K562 (cell line): ENCODE results near the gene TMPRSS9. TPM values are rescaled to one million over a fixed set of nuclear protein-coding genes. Genes with fewer than 3 reads are reported as not detected.

ENCODE experiments used
- ATAC-seq: fragments of 200-7000 bp; cut with Tn5 transposase; 3 replicates; pipeline ENCODE4 v1.9.1; 2020; ENCODE audit warnings: moderate library complexity
- BruUV-seq: library from RNA; stranded (reverse); fragments of 400-500 nt; replicated peaks from 2 replicates; lab custom pipeline; 2021; lab: Mats Ljungman, UMichigan
- CTCF ChIA-PET: fragments of 300-600 bp; formaldehyde crosslinking; extraction: SDS; loops from one replicate; lab custom pipeline; 2021; ENCODE audit warnings: low intra/inter-chr PET ratio; lab: Yijun Ruan, JAX
- POLR2A ChIA-PET: fragments of 300-600, 350-650 bp; sonication (Branson Sonifier 250); formaldehyde crosslinking; extraction: SDS; loops from one replicate; lab custom pipeline; 2021; ENCODE audit warnings: antibody characterized with exemption, inconsistent platforms; lab: Yijun Ruan, JAX
- DNase-seq, 4 experiments: peaks; one replicate each; pipeline versions ENCODE4 v3.0.0 to v3.0.0-alpha.2; 2011 to 2018; ENCODE audit warnings: low spot score in 3 of 4, mixed read lengths in 3 of 4; ENCODE audit errors: extremely low read depth in 1 of 4
- FAIRE-seq: peaks from 2 replicates; lab custom pipeline; 2011; peaks lifted over from hg19 to GRCh38; lab: Jason Lieb, UNC
- H2AFZ ChIP-seq: 2 replicates; pipeline ENCODE4 v1.6.0; 2011; ENCODE audit warnings: low read depth, low read length, control low read depth, inconsistent platforms
- H3K27ac ChIP-seq: fragments of 200-600 bp; 3 replicates; pipeline ENCODE4 v1.8.0; 2011; ENCODE audit warnings: low read depth, mild to moderate bottlenecking, control low read depth, inconsistent platforms, low read length, moderate library complexity, mixed read lengths; ENCODE audit errors: extremely low read depth
- H3K27me3 ChIP-seq, 2 experiments: fragments of 300-600 bp in 1 of 2; 2 replicates in 1 of 2; 3 replicates in 1 of 2; pipeline versions ENCODE4 v1.6.0 to v1.8.0; 2011; ENCODE audit warnings: inconsistent platforms in 2 of 2, low read length in 2 of 2, mild to moderate bottlenecking in 1 of 2, mixed read lengths in 1 of 2, moderate library complexity in 1 of 2; ENCODE audit not compliant: control insufficient read depth in 2 of 2, insufficient read depth in 2 of 2
- H3K36me3 ChIP-seq: fragments of 300-600 bp; 3 replicates; pipeline ENCODE4 v1.8.0; 2011; ENCODE audit warnings: mild to moderate bottlenecking, low read length, inconsistent platforms; ENCODE audit not compliant: control insufficient read depth, insufficient read depth
- H3K4me1 ChIP-seq, 2 experiments: fragments of 200-600 bp in 1 of 2; replicated peaks in 1 of 2; 2 replicates in 1 of 2; 3 replicates in 1 of 2; pipeline versions ENCODE4 v1.5.1 to v1.8.0; 2011; ENCODE audit warnings: inconsistent platforms in 2 of 2, low read length in 2 of 2, mild to moderate bottlenecking in 1 of 2, mixed read lengths in 1 of 2, moderate library complexity in 1 of 2; ENCODE audit not compliant: control insufficient read depth in 2 of 2, insufficient read depth in 2 of 2
- H3K4me2 ChIP-seq: 2 replicates; pipeline ENCODE4 v1.6.1; 2011; ENCODE audit warnings: low read length, control low read depth, inconsistent platforms, mixed read lengths; ENCODE audit not compliant: insufficient read depth
- H3K4me3 ChIP-seq: fragments of 200-600 bp; sonication (generic), shearing (Covaris generic); 2 replicates; pipeline ENCODE4 v1.5.1; 2016; ENCODE audit warnings: control low read depth, inconsistent platforms
- H3K79me2 ChIP-seq: fragments of 200-600 bp; 3 replicates; pipeline ENCODE4 v1.8.0; 2011; ENCODE audit warnings: low read length, inconsistent platforms; ENCODE audit not compliant: control insufficient read depth, insufficient read depth
- H3K9ac ChIP-seq, 2 experiments: 2 replicates each; pipeline versions ENCODE4 v1.6.0 to v1.6.1; 2011; ENCODE audit warnings: low read depth in 2 of 2, low read length in 2 of 2, control low read depth in 1 of 2, inconsistent platforms in 1 of 2, mild to moderate bottlenecking in 1 of 2, mixed read lengths in 1 of 2; ENCODE audit not compliant: insufficient read depth in 1 of 2
- H3K9me1 ChIP-seq: one replicate; pipeline ENCODE4 v1.6.0; 2011; ENCODE audit warnings: inconsistent platforms, mild to moderate bottlenecking, low read length, moderate library complexity; ENCODE audit not compliant: control insufficient read depth, insufficient read depth
- H3K9me3 ChIP-seq: replicated peaks from 2 replicates; pipeline ENCODE4 v1.5.1; 2011; ENCODE audit warnings: low read depth, low read length, inconsistent platforms; ENCODE audit not compliant: control insufficient read depth, insufficient read depth
- H4K20me1 ChIP-seq: replicated peaks from 2 replicates; pipeline ENCODE4 v1.6.1; 2011; ENCODE audit warnings: low read length, inconsistent platforms, mixed read lengths; ENCODE audit not compliant: control insufficient read depth, insufficient read depth
- BDP1 ChIP-seq: IDR thresholded peaks from 3 replicates; pipeline ENCODE4 v1.6.1; 2011; ENCODE audit not compliant: insufficient read length, insufficient read depth
- CBX1 ChIP-seq: sonication (generic); IDR thresholded peaks from 2 replicates; pipeline ENCODE4 v1.6.1; 2016; ENCODE audit warnings: antibody characterized with exemption, low read depth, mild to moderate bottlenecking
- CHD4 ChIP-seq: fragments of 200-600 bp; sonication (generic); IDR thresholded peaks from 3 replicates; pipeline ENCODE4 v1.6.1; 2012; ENCODE audit warnings: low read depth, mild to moderate bottlenecking, mixed read lengths, low read length, inconsistent platforms; ENCODE audit not compliant: insufficient read depth, insufficient replicate concordance, poor library complexity, severe bottlenecking
- FOXJ3 ChIP-seq: sonication (generic); formaldehyde crosslinking; IDR thresholded peaks from 2 replicates; pipeline ENCODE4 v1.4.0; 2020; ENCODE audit warnings: mild to moderate bottlenecking, missing genetic modification reagents
- HDAC6 ChIP-seq: IDR thresholded peaks from 2 replicates; pipeline ENCODE4 v1.6.1; 2012; ENCODE audit warnings: low read depth, mild to moderate bottlenecking, control low read depth, inconsistent platforms, low read length, moderate library complexity
- MCM2 ChIP-seq: fragments of 450-650 bp; IDR thresholded peaks from 2 replicates; pipeline ENCODE4 v1.6.1; 2017; ENCODE audit warnings: low read depth, mild to moderate bottlenecking
- MEIS2 ChIP-seq: fragments of 450-650 bp; IDR thresholded peaks from 2 replicates; pipeline ENCODE4 v1.6.1; 2014; ENCODE audit warnings: mild to moderate bottlenecking; ENCODE audit not compliant: partially characterized antibody
- NFIC ChIP-seq: fragments of 450-650 bp; IDR thresholded peaks from 2 replicates; pipeline ENCODE4 v1.6.1; 2017; ENCODE audit warnings: mild to moderate bottlenecking, inconsistent platforms
- NFYB ChIP-seq: IDR thresholded peaks from 2 replicates; pipeline ENCODE4 v1.6.1; 2011; ENCODE audit warnings: mild to moderate bottlenecking, moderate library complexity; ENCODE audit not compliant: insufficient read length; ENCODE audit errors: extremely low read depth
- PHF20 ChIP-seq: fragments of 450-650 bp; IDR thresholded peaks from 2 replicates; pipeline ENCODE4 v1.6.1; 2018; ENCODE audit not compliant: partially characterized antibody
- RREB1 ChIP-seq: fragments of 250-450 bp; sonication (Bioruptor Pico); IDR thresholded peaks from 2 replicates; pipeline ENCODE4 v1.4.0; 2020
- SAFB2 ChIP-seq: fragments of 200-400 bp; formaldehyde crosslinking; IDR thresholded peaks from 2 replicates; pipeline ENCODE4 v1.6.1; 2018; ENCODE audit warnings: borderline replicate concordance, low read length, low read depth, moderate library complexity; ENCODE audit not compliant: severe bottlenecking
- SMAD4 ChIP-seq: fragments of 250-450 bp; sonication (Bioruptor Pico); conservative IDR thresholded peaks from 2 replicates; pipeline ENCODE4 v1.8.0; 2021; ENCODE audit warnings: inconsistent platforms, mild to moderate bottlenecking, moderate library complexity
- SMARCA5 ChIP-seq: fragments of 450-650 bp; IDR thresholded peaks from 2 replicates; pipeline ENCODE4 v1.6.1; 2016
- TEAD2 ChIP-seq: fragments of 450-650 bp; IDR thresholded peaks from 2 replicates; pipeline ENCODE4 v1.6.1; 2016; ENCODE audit warnings: missing genetic modification characterization, control low read depth, missing compliant biosample characterization
- ZNF274 ChIP-seq: IDR thresholded peaks from 2 replicates; pipeline ENCODE4 v1.6.1; 2011; ENCODE audit warnings: low read depth, mild to moderate bottlenecking, low read length, moderate library complexity, borderline replicate concordance
- ZNF583 ChIP-seq: fragments of 250-450 bp; sonication (Bioruptor Pico); IDR thresholded peaks from 2 replicates; pipeline ENCODE4 v1.4.0; 2020
- WGBS: fragments of 100-300 bp; shearing (Covaris generic); methylation state at CpG from one replicate; pipeline ENCODE4 v1.1.6; 2016; ENCODE audit warnings: low coverage, mixed read lengths; ENCODE audit not compliant: insufficient coverage; ENCODE audit errors: missing lambda C conversion rate; 5-methylcytosine and 5-hydroxymethylcytosine counted together
- in situ Hi-C: fragments of 300-500 bp; cut with MboI; formaldehyde crosslinking; loops from 4 replicates; pipeline ENCODE4 v1.15.0; 2018; ENCODE audit warnings: inconsistent platforms, mixed read lengths
- intact Hi-C: fragments of 100-400 bp; cut with micrococcal nuclease; formaldehyde crosslinking; loops from 2 replicates; pipeline ENCODE4 v1.14.2; 2022
- polyA plus RNA-seq, 8 experiments: library from polyadenylated mRNA; depleted of rRNA in 4 of 8; stranded (reverse) in 5 of 8; unstranded in 3 of 8; fragments of >200 nt; fragmentation: Nextera tagmentation in 2 of 8; fragmentation: Illumina TruSeq in 1 of 8; extraction: Ambion mirVana in 2 of 8; extraction: Trizol in 1 of 8; gene quantifications; 2 replicates each; pipeline versions ENCODE4 v1.2.1 to v1.2.3, GENCODE V29; 2011 to 2014; ENCODE audit warnings: inconsistent platforms in 1 of 8, missing spikeins in 1 of 8
- total RNA-seq, 7 experiments: library from RNA; depleted of rRNA in 6 of 7; stranded (reverse); fragments of >200 nt in 6 of 7; fragmentation: Illumina TruSeq in 2 of 7; extraction: Trizol in 2 of 7; gene quantifications; 2 replicates each; pipeline versions ENCODE4 v1.2.1 to v1.2.3, GENCODE V29; 2011 to 2021; ENCODE audit warnings: low replicate concordance in 1 of 7

The TMPRSS9 gene
- total and polyA plus RNA-seq, 9 of the 15 experiments (the other 6 are each of a cell fraction or from before 2014, with no cell fraction given) = 0.01 to 0.03 TPM; not detected in 7

- Histone ChIP-seq H3K4me2 (peak overlapping the region; percentile 70), H3K9me3 (no peaks in the 10 kb centered on the region), H3K9ac (peak overlapping the region in 1 of 2 experiments; percentile 87; a peak in 2 of 4 replicates), H3K27me3 (peaks cover 0 to 7% of the 10 kb centered on the region in 2 experiments; a peak in 2 of 5 replicates), H3K9me1 (no peaks in the 10 kb centered on the region), H4K20me1 (no peaks in the 10 kb centered on the region), H3K79me2 (no peaks in the 10 kb centered on the region), H3K4me1 (peaks cover 2 to 46% of the 10 kb centered on the region in 2 experiments; a peak in 4 of 5 replicates), H2AFZ (peak overlapping the region; percentile 85), H3K4me3 (peak overlapping the region; percentile 49), H3K36me3 (no peaks in the 10 kb centered on the region), H3K27ac (peak overlapping the region; percentile 25; the same call in 1 of the 3 replicates)
- peak; percentile 6 for FAIRE-seq
- WGBS = 2% methylated on average over 42 of the region's 45 CpGs
- ChIA-PET POLR2A (interaction anchor here (0.6 to 3.5 kb wide), 47 partner anchors 8 to 676 kb away, joined by 3 to 26 read pairs (median 6); partner anchors contain the start of genes LMNB2 and TIMM13), CTCF (interaction anchor here (2.2 to 2.9 kb wide), 3 partner anchors 104 to 162 kb away, joined by 11 to 47 read pairs (median 30); no protein-coding TSS in a partner anchor)
- peak; percentile 51 for ATAC-seq
- in situ Hi-C loops = no loop called here
- intact Hi-C loops = no loop called here
- DNase-seq = peak; percentile 43 to 63 (median 54)
- BruUV-seq = no TSS peak
- TF ChIP-seq SMAD4 (CRISPR knock-in tag) (0 out of 2 replicates have a peak, but pooled peaks have one; percentile 15), HDAC6 (no peak), CBX1 (0 out of 2 replicates have a peak, but pooled peaks have one; percentile 81), SMARCA5 (peak; percentile 93), ZNF583 (CRISPR knock-in tag) (no peak), NFYB (no peak), ZNF274 (no peak), NFIC (0 out of 2 replicates have a peak, but pooled peaks have one; percentile 27), TEAD2 (tag) (no peak), CHD4 (peak; percentile 97), FOXJ3 (no peak), RREB1 (no peak), SAFB2 (no peak), PHF20 (peak; percentile 75), MCM2 (no peak), BDP1 (no peak), MEIS2 (peak; percentile 24)
Observed at GRCh38 chr19:2475018-2475701, 115.1 kb downstream of the TMPRSS9 start.
